Measurements from ENCODE around the gene GALNT2.

Gene GALNT2

DNA sequence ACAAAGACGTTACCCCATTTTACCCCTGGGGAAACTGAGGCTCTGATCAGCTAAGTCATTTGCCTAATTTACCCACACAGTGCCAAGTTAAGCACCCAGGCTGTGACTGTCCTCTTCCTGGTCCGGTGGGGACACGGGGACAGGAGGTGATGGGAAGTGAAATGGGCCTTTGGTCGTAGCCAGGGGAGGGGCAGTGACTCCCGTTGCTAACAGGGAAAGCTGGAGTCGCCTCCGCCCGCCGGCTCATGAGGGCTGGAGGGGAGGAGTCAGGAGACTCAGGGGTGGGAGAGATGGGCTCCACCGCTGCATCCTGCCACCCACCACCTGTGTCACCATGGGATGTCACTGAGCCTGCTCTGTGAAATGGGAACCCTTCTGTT is 219.8 kb downstream of the GALNT2 start:
- Histone ChIP-seq H3K36me3 (ENCODE audit: insufficient read depth, low read length) (no peaks in the 10 kb centered on the region), H3K9ac (ENCODE audit: low read length) (no peak overlapping the region)

GRCh38 chr1:230287674-230288315 is 220.8 kb downstream of the GALNT2 start:
- no peak overlapping the region for H3K9ac ChIP-seq (ENCODE audit: low read length)
- no peaks in the 10 kb centered on the region for H3K9me3 ChIP-seq (ENCODE audit: low read length)
- no peak overlapping the region for H3K4me3 ChIP-seq (ENCODE audit: low read depth in 1 of 2, low read length in 2 of 2)
- H3K27me3 ChIP-seq (ENCODE audit: control insufficient read depth in 1 of 2, insufficient read depth in 2 of 2, low read length in 2 of 2), result no peaks in the 10 kb centered on the region
- H3K4me1 ChIP-seq (ENCODE audit: insufficient read depth, low read length), result no peaks in the 10 kb centered on the region
- H3K36me3 ChIP-seq (ENCODE audit: insufficient read depth, low read length), result no peaks in the 10 kb centered on the region
- H3K27ac ChIP-seq (ENCODE audit: low read depth, low read length), result no peak overlapping the region

More for the DNA sequence above, 219.8 kb downstream of the GALNT2 start:
- Histone ChIP-seq H3K27me3 (ENCODE audit: control insufficient read depth in 1 of 2, insufficient read depth in 2 of 2, low read length in 2 of 2) (no peaks in the 10 kb centered on the region), H3K9me3 (ENCODE audit: low read length) (no peaks in the 10 kb centered on the region), H3K4me3 (ENCODE audit: low read depth in 1 of 2, low read length in 2 of 2) (no peak overlapping the region), H3K4me1 (ENCODE audit: insufficient read depth, low read length) (peaks cover 5% of the 10 kb centered on the region), H3K27ac (ENCODE audit: low read depth, low read length) (no peak overlapping the region)

DNA sequence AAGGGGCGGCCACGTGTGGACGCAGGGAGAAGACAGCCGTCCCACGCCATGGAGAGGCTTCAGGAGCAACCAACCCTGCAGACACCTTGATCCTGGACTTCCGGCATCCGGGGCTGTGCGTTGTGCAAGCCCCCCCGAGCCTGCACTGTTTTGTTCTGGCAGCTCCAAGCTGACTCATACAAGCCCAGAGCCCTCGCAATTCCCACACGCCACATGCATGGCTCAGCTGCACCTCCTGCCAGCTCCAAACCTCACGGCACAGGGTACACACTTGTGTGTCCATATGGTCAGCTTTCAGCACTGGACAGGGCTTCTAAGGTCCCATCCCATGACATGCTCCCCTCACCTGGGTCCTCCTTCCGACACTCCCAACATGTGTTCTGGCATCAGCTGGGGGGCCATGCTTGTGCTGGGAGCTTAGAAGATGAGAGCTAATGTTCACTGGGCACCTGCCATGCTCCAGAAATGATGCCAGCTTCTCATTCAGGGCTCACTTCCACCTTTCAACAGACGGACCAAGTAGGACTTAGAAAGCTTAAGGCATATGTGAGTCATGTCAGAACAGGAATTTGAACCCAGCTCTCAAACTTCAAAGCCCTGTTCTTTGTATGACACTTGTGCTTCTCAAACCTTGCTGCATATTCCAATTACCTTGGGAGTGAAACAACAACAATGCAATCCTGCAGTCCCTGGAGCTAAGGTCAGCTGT is 221.8 kb downstream of the GALNT2 start:
- H3K9me3 ChIP-seq (ENCODE audit: low read length), result no peaks in the 10 kb centered on the region

GRCh38 chr1:230289350-230289644 is 222.3 kb downstream of the GALNT2 start:
- H3K9me3 ChIP-seq (ENCODE audit: low read length), result no peaks in the 10 kb centered on the region
- no peak overlapping the region for H3K9ac ChIP-seq (ENCODE audit: low read length)
- no peak overlapping the region for H3K27ac ChIP-seq (ENCODE audit: low read depth, low read length)
- H3K27me3 ChIP-seq (ENCODE audit: control insufficient read depth in 1 of 2, insufficient read depth in 2 of 2, low read length in 2 of 2), result no peaks in the 10 kb centered on the region
- H3K4me1 ChIP-seq (ENCODE audit: insufficient read depth, low read length), result no peaks in the 10 kb centered on the region
- H3K4me3 ChIP-seq (ENCODE audit: low read depth in 1 of 2, low read length in 2 of 2), result no peak overlapping the region
- no peaks in the 10 kb centered on the region for H3K36me3 ChIP-seq (ENCODE audit: insufficient read depth, low read length)

More for the DNA sequence above, 221.8 kb downstream of the GALNT2 start:
- no peaks in the 10 kb centered on the region for H3K27me3 ChIP-seq (ENCODE audit: control insufficient read depth in 1 of 2, insufficient read depth in 2 of 2, low read length in 2 of 2)
- H3K9ac ChIP-seq (ENCODE audit: low read length), result no peak overlapping the region
- H3K27ac ChIP-seq (ENCODE audit: low read depth, low read length), result no peak overlapping the region
- H3K36me3 ChIP-seq (ENCODE audit: insufficient read depth, low read length), result no peaks in the 10 kb centered on the region
- no peak overlapping the region for H3K4me3 ChIP-seq (ENCODE audit: low read depth in 1 of 2, low read length in 2 of 2)
- H3K4me1 ChIP-seq (ENCODE audit: insufficient read depth, low read length), result no peaks in the 10 kb centered on the region

GRCh38 chr1:230291731-230292620 is 224.9 kb downstream of the GALNT2 start:
- Histone ChIP-seq H3K27me3 (ENCODE audit: control insufficient read depth in 1 of 2, insufficient read depth in 2 of 2, low read length in 2 of 2) (no peaks in the 10 kb centered on the region), H3K9me3 (ENCODE audit: low read length) (no peaks in the 10 kb centered on the region), H3K4me3 (ENCODE audit: low read depth in 1 of 2, low read length in 2 of 2) (no peak overlapping the region), H3K36me3 (ENCODE audit: insufficient read depth, low read length) (no peaks in the 10 kb centered on the region), H3K27ac (ENCODE audit: low read depth, low read length) (no peak overlapping the region), H3K9ac (ENCODE audit: low read length) (no peak overlapping the region), H3K4me1 (ENCODE audit: insufficient read depth, low read length) (no peaks in the 10 kb centered on the region)

DNA sequence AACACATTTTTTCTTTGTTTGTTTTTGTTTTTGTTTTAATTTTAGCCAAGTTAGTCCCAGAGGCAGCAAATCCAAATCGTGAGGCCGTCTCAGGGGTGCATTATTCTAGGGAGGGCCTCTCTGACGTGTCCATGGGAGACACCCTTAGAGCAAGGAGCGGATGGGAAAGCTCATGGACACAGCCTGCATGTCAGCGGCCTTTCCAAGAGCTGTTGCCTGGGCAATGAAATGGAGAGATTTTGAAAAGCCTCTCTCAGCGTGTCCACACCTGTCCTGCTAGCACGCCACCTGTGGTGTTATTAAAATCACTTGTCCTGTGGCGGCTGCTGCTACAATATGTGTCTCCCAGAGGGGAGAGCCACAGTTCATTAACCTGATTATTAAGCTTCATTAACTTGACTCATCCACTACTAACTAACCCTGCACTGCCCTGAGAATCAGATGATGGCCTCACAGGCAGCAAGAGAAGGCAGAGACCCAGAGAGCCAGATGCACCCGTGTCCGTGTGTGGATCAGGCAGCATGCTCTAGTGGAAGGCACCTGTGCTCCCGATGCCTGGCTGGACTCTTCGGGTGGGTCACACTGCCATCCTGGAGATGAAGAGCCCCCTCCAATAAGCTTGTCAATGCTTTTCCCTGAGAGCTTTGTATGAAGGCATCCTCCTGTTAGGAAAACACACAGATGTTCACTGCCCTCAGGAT is 225.8 kb downstream of the GALNT2 start:
- Histone ChIP-seq H3K9ac (ENCODE audit: low read length) (no peak overlapping the region), H3K36me3 (ENCODE audit: insufficient read depth, low read length) (no peaks in the 10 kb centered on the region), H3K4me1 (ENCODE audit: insufficient read depth, low read length) (no peaks in the 10 kb centered on the region)

GRCh38 chr1:230293390-230293700 is 226.3 kb downstream of the GALNT2 start:
- Histone ChIP-seq H3K9me3 (ENCODE audit: low read length) (no peaks in the 10 kb centered on the region), H3K9ac (ENCODE audit: low read length) (no peak overlapping the region), H3K27ac (ENCODE audit: low read depth, low read length) (no peak overlapping the region), H3K4me1 (ENCODE audit: insufficient read depth, low read length) (no peaks in the 10 kb centered on the region), H3K4me3 (ENCODE audit: low read depth in 1 of 2, low read length in 2 of 2) (no peak overlapping the region), H3K36me3 (ENCODE audit: insufficient read depth, low read length) (no peaks in the 10 kb centered on the region), H3K27me3 (ENCODE audit: control insufficient read depth in 1 of 2, insufficient read depth in 2 of 2, low read length in 2 of 2) (no peaks in the 10 kb centered on the region)

More for the DNA sequence above, 225.8 kb downstream of the GALNT2 start:
- no peak overlapping the region for H3K27ac ChIP-seq (ENCODE audit: low read depth, low read length)
- no peak overlapping the region for H3K4me3 ChIP-seq (ENCODE audit: low read depth in 1 of 2, low read length in 2 of 2)
- H3K27me3 ChIP-seq (ENCODE audit: control insufficient read depth in 1 of 2, insufficient read depth in 2 of 2, low read length in 2 of 2), result no peaks in the 10 kb centered on the region
- H3K9me3 ChIP-seq (ENCODE audit: low read length), result no peaks in the 10 kb centered on the region

GRCh38 chr1:230295367-230295766 is 228.3 kb downstream of the GALNT2 start:
- Histone ChIP-seq H3K4me3 (ENCODE audit: low read depth in 1 of 2, low read length in 2 of 2) (no peak overlapping the region), H3K27ac (ENCODE audit: low read depth, low read length) (no peak overlapping the region), H3K4me1 (ENCODE audit: insufficient read depth, low read length) (no peaks in the 10 kb centered on the region), H3K27me3 (ENCODE audit: control insufficient read depth in 1 of 2, insufficient read depth in 2 of 2, low read length in 2 of 2) (no peaks in the 10 kb centered on the region), H3K9ac (ENCODE audit: low read length) (no peak overlapping the region), H3K9me3 (ENCODE audit: low read length) (no peaks in the 10 kb centered on the region), H3K36me3 (ENCODE audit: insufficient read depth, low read length) (no peaks in the 10 kb centered on the region)

DNA sequence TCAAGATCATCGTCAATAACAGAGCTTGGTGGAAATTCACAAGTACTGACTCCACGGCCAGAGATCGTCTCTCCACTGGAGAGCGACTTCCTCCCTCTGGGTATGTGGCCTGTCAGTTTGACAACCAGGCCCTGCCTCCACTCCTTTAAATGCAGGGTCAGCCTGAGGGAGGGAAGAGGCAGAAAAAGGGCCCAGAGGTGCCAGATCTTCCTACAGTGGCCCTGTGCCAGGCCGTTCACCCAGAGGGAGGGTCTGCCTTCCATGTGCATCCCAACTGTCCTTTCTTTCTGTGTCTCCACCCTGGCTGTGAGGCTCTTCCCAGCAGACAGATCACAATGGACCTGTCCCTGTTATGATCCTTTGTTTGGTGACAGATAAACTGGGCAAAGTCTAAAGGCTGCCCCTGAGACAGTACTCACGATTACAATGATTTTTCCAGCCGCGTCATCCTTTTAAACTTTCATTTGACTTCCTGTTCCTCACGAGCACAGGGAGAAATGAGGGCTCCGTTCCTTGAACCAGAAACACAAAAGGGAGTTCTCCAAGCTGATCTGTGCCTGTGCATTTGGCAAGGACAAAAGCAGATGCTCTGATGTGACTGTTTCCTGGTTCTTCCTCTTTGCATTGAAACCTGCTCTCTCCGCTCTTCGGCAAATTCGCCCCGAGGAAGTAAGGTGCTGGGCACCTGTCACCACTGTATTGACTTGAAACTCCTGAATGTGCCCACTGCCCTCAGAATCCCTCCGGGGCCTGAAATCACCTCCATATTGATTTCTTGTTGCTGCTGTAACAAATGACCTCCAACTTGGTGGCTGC is 232.4 kb downstream of the GALNT2 start:
- Histone ChIP-seq H3K27ac (ENCODE audit: low read depth, low read length) (no peak overlapping the region), H3K9ac (ENCODE audit: low read length) (no peak overlapping the region)

GRCh38 chr1:230300322-230301301 is 233.6 kb downstream of the GALNT2 start:
- Histone ChIP-seq H3K4me3 (ENCODE audit: low read depth in 1 of 2, low read length in 2 of 2) (no peak overlapping the region), H3K27me3 (ENCODE audit: control insufficient read depth in 1 of 2, insufficient read depth in 2 of 2, low read length in 2 of 2) (no peaks in the 10 kb centered on the region), H3K36me3 (ENCODE audit: insufficient read depth, low read length) (no peaks in the 10 kb centered on the region), H3K9me3 (ENCODE audit: low read length) (no peaks in the 10 kb centered on the region), H3K9ac (ENCODE audit: low read length) (no peak overlapping the region), H3K27ac (ENCODE audit: low read depth, low read length) (no peak overlapping the region), H3K4me1 (ENCODE audit: insufficient read depth, low read length) (no peaks in the 10 kb centered on the region)

More for the DNA sequence above, 232.4 kb downstream of the GALNT2 start:
- Histone ChIP-seq H3K4me1 (ENCODE audit: insufficient read depth, low read length) (no peaks in the 10 kb centered on the region), H3K4me3 (ENCODE audit: low read depth in 1 of 2, low read length in 2 of 2) (no peak overlapping the region), H3K27me3 (ENCODE audit: control insufficient read depth in 1 of 2, insufficient read depth in 2 of 2, low read length in 2 of 2) (no peaks in the 10 kb centered on the region), H3K9me3 (ENCODE audit: low read length) (no peaks in the 10 kb centered on the region), H3K36me3 (ENCODE audit: insufficient read depth, low read length) (no peaks in the 10 kb centered on the region)
